HG03066 (cell line): ENCODE data around the gene RNASEL.

Source experiments
- ATAC-seq: cut with Tn5 transposase; IDR thresholded peaks from one replicate; pipeline ENCODE4 v1.9.1; 2021; ENCODE audit warnings: low read depth; ENCODE audit not compliant: unreplicated experiment

The RNASEL gene

GRCh38 chr1:182621906-182622305 is 32.9 kb upstream of the RNASEL start:
- ATAC-seq, result no peak

GRCh38 chr1:182620924-182621585 is 32.0 kb upstream of the RNASEL start:
- no peak for ATAC-seq

GRCh38 chr1:182617734-182618351 is 28.8 kb upstream of the RNASEL start:
- ATAC-seq, result no peak

GRCh38 chr1:182617014-182617429 is 28.0 kb upstream of the RNASEL start:
- ATAC-seq, result no peak

GRCh38 chr1:182616130-182617013 is 27.3 kb upstream of the RNASEL start:
- ATAC-seq, result peak; percentile 51

GRCh38 chr1:182615468-182616129 is 26.5 kb upstream of the RNASEL start:
- no peak for ATAC-seq

GRCh38 chr1:182614796-182615454 is 25.9 kb upstream of the RNASEL start:
- ATAC-seq, result peak; percentile 45

GRCh38 chr1:182611787-182612186 is 22.7 kb upstream of the RNASEL start:
- ATAC-seq, result no peak

- no peak for ATAC-seq
Measured at GRCh38 chr1:182611326-182611725, 22.3 kb upstream of the RNASEL start.

GRCh38 chr1:182610606-182611194 is 21.6 kb upstream of the RNASEL start:
- no peak for ATAC-seq

- ATAC-seq, result peak; percentile 30
Measured at GRCh38 chr1:182608845-182609610, 20.0 kb upstream of the RNASEL start.

- no peak for ATAC-seq
Measured at GRCh38 chr1:182608236-182608635, 19.2 kb upstream of the RNASEL start.

- no peak for ATAC-seq
Measured at GRCh38 chr1:182607566-182607965, 18.5 kb upstream of the RNASEL start.

- ATAC-seq, result peak; percentile 77
Measured at GRCh38 chr1:182604175-182605164, 15.4 kb upstream of the RNASEL start, which contains the start of gene RGS16. Gene RGS16, minus strand, starts transcription at chr1:182604389. Its CDS starts 130 bp downstream, at chr1:182604259.

- ATAC-seq, result peak; percentile 14
Measured at GRCh38 chr1:182603646-182604174, 14.7 kb upstream of the RNASEL start.

- no peak for ATAC-seq
Measured at GRCh38 chr1:182602935-182603645, 14.0 kb upstream of the RNASEL start.

GRCh38 chr1:182601913-182602312 is 12.9 kb upstream of the RNASEL start:
- no peak for ATAC-seq
